Upper lobe of left lung (tissue), 4 donors: ENCODE data around the gene LETMD1.
A peak's percentile ranks its signal among the peaks of the same experiment; 100 is the strongest.

ENCODE experiments used
- EP300 ChIP-seq, 4 donors: sonication (generic); formaldehyde crosslinking; IDR thresholded peaks; one replicate each; pipeline ENCODE4 v1.5.1; 2017; ENCODE audit warnings: antibody characterized with exemption in 4 of 4, control low read depth in 2 of 4
- POLR2A ChIP-seq, 4 donors: fragments of 450-650 bp; IDR thresholded peaks; one replicate each; pipeline ENCODE4 v1.5.1; 2016 to 2017; ENCODE audit warnings: antibody characterized with exemption in 4 of 4, mild to moderate bottlenecking in 2 of 4
- TF ChIP-seq, protein P1 (sequence below), 6 experiments: fragments of 450-650 bp in 4 of 6; fragments of 200-600 bp in 2 of 6; sonication (generic) in 2 of 6; IDR thresholded peaks; one replicate each; pipeline ENCODE4 v1.5.1; 2016 to 2019; ENCODE audit warnings: antibody characterized with exemption in 6 of 6

DNA sequence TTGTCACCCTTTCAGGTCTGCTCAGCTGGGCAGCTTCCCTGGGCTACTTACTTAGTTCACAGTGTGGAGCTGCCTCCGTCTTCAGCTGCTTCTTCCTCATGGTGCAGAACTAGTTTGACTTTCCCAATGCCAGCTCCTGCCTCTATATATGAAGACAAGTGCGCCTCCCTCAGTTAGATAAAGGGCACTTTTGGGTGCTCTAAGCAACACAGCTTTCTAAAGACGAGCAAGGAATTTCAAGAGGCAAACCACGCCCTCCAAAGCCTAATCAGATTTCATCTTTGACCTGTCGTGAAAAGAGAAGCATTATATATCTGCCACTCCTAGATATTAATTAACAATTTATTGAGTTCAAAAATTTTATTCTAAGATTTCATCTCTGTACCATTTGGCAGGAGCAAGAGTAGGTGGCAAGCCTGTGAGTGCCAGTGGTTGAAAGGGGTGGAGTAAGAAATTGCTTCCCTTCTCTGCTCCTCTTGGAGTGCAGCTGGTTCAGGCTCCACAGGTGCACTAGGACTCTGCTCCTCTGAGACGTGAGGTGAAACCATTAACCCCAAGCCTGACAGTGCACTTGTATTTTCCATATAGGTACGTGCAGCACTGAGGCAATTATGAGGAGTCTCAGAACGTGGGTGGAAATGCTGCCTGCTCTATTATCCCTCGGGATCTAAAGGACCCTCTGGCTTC, 19.9 kb upstream of the LETMD1 start:
- TF ChIP-seq, protein P1, sequence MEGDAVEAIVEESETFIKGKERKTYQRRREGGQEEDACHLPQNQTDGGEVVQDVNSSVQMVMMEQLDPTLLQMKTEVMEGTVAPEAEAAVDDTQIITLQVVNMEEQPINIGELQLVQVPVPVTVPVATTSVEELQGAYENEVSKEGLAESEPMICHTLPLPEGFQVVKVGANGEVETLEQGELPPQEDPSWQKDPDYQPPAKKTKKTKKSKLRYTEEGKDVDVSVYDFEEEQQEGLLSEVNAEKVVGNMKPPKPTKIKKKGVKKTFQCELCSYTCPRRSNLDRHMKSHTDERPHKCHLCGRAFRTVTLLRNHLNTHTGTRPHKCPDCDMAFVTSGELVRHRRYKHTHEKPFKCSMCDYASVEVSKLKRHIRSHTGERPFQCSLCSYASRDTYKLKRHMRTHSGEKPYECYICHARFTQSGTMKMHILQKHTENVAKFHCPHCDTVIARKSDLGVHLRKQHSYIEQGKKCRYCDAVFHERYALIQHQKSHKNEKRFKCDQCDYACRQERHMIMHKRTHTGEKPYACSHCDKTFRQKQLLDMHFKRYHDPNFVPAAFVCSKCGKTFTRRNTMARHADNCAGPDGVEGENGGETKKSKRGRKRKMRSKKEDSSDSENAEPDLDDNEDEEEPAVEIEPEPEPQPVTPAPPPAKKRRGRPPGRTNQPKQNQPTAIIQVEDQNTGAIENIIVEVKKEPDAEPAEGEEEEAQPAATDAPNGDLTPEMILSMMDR (IDR thresholded peaks at IDR 0.05): peak in 4 of 6 experiments; percentile 29 to 61 (median 50)
- TF ChIP-seq POLR2A (IDR thresholded peaks at IDR 0.05): no peak
- TF ChIP-seq EP300 (IDR thresholded peaks at IDR 0.05): no peak
